ENCODE results near the gene TNFRSF13B. TPM values are rescaled to one million over a fixed set of nuclear protein-coding genes. Genes with fewer than 3 reads are reported as not detected.

Gene TNFRSF13B
- total RNA-seq, 1 donor from 2014 or later, result not detected

DNA sequence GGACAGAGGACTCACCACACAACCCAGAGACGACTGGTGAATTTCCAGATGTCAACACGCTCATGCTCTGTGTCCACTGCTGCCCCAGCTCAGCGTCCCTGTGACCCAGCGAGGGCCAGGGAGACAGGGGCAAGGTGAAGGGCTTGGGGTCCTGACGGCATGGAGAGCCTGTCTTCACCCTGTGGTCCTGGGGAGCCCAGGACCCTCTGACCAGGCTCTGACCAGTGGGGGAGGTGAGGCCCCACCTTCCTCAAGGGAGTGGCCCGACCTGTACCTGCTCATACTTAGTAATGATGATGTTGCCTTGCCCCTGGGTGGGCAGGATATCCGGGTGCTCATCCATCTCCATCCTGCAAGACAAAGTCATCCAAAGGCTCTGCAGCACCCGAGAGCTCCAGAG, 39.8 kb downstream of the TNFRSF13B start:
- Mint-ChIP-seq H3K4me1 (ENCODE audit: unreplicated experiment) (peaks cover 16% of the 10 kb centered on the region), H3K9me3 (ENCODE audit: unreplicated experiment) (no peaks in the 10 kb centered on the region), H3K27ac (ENCODE audit: unreplicated experiment) (peak overlapping the region; percentile 13), H3K27me3 (ENCODE audit: unreplicated experiment) (peaks cover 18% of the 10 kb centered on the region), H3K36me3 (ENCODE audit: low read depth, unreplicated experiment) (no peaks in the 10 kb centered on the region), H3K4me3 (ENCODE audit: unreplicated experiment) (no peak overlapping the region)
- no peak for DNase-seq (ENCODE audit: low spot score)
- TF ChIP-seq, protein P1, sequence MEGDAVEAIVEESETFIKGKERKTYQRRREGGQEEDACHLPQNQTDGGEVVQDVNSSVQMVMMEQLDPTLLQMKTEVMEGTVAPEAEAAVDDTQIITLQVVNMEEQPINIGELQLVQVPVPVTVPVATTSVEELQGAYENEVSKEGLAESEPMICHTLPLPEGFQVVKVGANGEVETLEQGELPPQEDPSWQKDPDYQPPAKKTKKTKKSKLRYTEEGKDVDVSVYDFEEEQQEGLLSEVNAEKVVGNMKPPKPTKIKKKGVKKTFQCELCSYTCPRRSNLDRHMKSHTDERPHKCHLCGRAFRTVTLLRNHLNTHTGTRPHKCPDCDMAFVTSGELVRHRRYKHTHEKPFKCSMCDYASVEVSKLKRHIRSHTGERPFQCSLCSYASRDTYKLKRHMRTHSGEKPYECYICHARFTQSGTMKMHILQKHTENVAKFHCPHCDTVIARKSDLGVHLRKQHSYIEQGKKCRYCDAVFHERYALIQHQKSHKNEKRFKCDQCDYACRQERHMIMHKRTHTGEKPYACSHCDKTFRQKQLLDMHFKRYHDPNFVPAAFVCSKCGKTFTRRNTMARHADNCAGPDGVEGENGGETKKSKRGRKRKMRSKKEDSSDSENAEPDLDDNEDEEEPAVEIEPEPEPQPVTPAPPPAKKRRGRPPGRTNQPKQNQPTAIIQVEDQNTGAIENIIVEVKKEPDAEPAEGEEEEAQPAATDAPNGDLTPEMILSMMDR (IDR thresholded peaks at IDR 0.05; ENCODE audit: unreplicated experiment), result no peak

- no peaks in the 10 kb centered on the region for H3K9me3 Mint-ChIP-seq (ENCODE audit: unreplicated experiment)
- no peak overlapping the region for H3K4me3 Mint-ChIP-seq (ENCODE audit: unreplicated experiment)
- DNase-seq (ENCODE audit: low spot score), result no peak
- no peaks in the 10 kb centered on the region for H3K36me3 Mint-ChIP-seq (ENCODE audit: low read depth, unreplicated experiment)
- peaks cover 19% of the 10 kb centered on the region for H3K27me3 Mint-ChIP-seq (ENCODE audit: unreplicated experiment)
- peaks cover 15% of the 10 kb centered on the region for H3K4me1 Mint-ChIP-seq (ENCODE audit: unreplicated experiment)
- no peak overlapping the region for H3K27ac Mint-ChIP-seq (ENCODE audit: unreplicated experiment)
- TF ChIP-seq, protein P1 (IDR thresholded peaks at IDR 0.05; ENCODE audit: unreplicated experiment), result no peak
These were observed 40.4 kb downstream of the TNFRSF13B start for GRCh38 chr17:16931318-16932060.

GRCh38 chr17:16930571-16931317, 41.2 kb downstream of the TNFRSF13B start:
- Mint-ChIP-seq H3K4me3 (ENCODE audit: unreplicated experiment) (no peak overlapping the region), H3K27me3 (ENCODE audit: unreplicated experiment) (peaks cover 19% of the 10 kb centered on the region)

DNA sequence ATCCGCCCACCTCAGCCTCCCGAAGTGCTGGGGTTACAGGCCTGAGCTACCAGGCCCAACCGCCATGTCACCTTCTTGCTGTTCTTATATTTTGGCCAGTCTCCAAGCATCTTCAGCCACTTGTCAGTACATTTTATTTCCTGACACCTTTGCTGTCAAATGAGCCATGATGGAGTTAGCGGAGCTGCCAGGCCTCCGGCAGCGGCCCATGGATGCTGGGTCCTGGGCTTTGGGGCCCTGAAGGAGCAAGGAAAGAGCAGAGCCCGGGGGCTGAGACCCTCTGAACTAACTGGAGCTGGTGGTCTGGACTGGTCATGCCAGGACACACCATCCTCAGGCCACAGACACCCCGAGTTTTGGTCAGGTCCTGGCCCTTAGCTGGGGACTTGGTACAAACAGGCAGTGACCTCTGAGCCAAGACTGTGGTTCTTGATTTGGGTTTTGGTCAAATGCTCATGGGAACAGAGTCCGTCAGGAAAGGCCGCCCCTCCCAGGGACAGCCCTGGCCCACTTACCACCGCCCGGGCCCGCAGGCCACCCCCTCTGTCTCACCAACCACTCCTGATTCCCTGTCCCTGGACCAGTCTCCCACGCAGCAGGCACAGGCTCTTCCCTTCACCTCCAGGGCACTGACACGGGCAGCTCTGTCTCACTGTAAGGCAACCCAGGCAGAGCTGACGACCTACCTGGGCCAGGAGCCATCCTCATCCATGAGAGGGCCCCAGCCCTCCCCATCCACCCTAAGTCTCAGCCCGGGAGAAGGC, 42.0 kb downstream of the TNFRSF13B start:
- DNase-seq (ENCODE audit: low spot score), result no peak
- Mint-ChIP-seq H3K4me3 (ENCODE audit: unreplicated experiment) (no peak overlapping the region), H3K9me3 (ENCODE audit: unreplicated experiment) (no peaks in the 10 kb centered on the region), H3K27me3 (ENCODE audit: unreplicated experiment) (peaks cover 19% of the 10 kb centered on the region), H3K27ac (ENCODE audit: unreplicated experiment) (no peak overlapping the region), H3K36me3 (ENCODE audit: low read depth, unreplicated experiment) (no peaks in the 10 kb centered on the region), H3K4me1 (ENCODE audit: unreplicated experiment) (peaks cover 6% of the 10 kb centered on the region)
- TF ChIP-seq, protein P1 (IDR thresholded peaks at IDR 0.05; ENCODE audit: unreplicated experiment), result no peak

More at GRCh38 chr17:16930571-16931317, 41.2 kb downstream of the TNFRSF13B start:
- Mint-ChIP-seq H3K9me3 (ENCODE audit: unreplicated experiment) (no peaks in the 10 kb centered on the region), H3K4me1 (ENCODE audit: unreplicated experiment) (peaks cover 11% of the 10 kb centered on the region), H3K36me3 (ENCODE audit: low read depth, unreplicated experiment) (no peaks in the 10 kb centered on the region), H3K27ac (ENCODE audit: unreplicated experiment) (no peak overlapping the region)
- TF ChIP-seq, protein P1 (IDR thresholded peaks at IDR 0.05; ENCODE audit: unreplicated experiment), result no peak
- no peak for DNase-seq (ENCODE audit: low spot score)

Measured in endothelial cell (in vitro differentiated cells).